K562 (cell line): ENCODE data around the gene PPP4R3B. TPM values are rescaled to one million over a fixed set of nuclear protein-coding genes. Genes with fewer than 3 reads are reported as not detected.
A peak's percentile ranks its signal among the peaks of the same experiment; 100 is the strongest.

Experiments
- ATAC-seq: fragments of 200-7000 bp; cut with Tn5 transposase; 3 replicates; pipeline ENCODE4 v1.9.1; 2020; ENCODE audit warnings: moderate library complexity
- BruUV-seq: library from RNA; stranded (reverse); fragments of 400-500 nt; replicated peaks from 2 replicates; lab custom pipeline; 2021; lab: Mats Ljungman, UMichigan
- CTCF ChIA-PET: fragments of 300-600 bp; formaldehyde crosslinking; extraction: SDS; loops from one replicate; lab custom pipeline; 2021; ENCODE audit warnings: low intra/inter-chr PET ratio; lab: Yijun Ruan, JAX
- POLR2A ChIA-PET: fragments of 300-600, 350-650 bp; sonication (Branson Sonifier 250); formaldehyde crosslinking; extraction: SDS; loops from one replicate; lab custom pipeline; 2021; ENCODE audit warnings: antibody characterized with exemption, inconsistent platforms; lab: Yijun Ruan, JAX
- DNase-seq, 4 experiments: peaks; one replicate each; pipeline versions ENCODE4 v3.0.0 to v3.0.0-alpha.2; 2011 to 2018; ENCODE audit warnings: low spot score in 3 of 4, mixed read lengths in 3 of 4; ENCODE audit errors: extremely low read depth in 1 of 4
- FAIRE-seq: peaks from 2 replicates; lab custom pipeline; 2011; peaks lifted over from hg19 to GRCh38; lab: Jason Lieb, UNC
- H2AFZ ChIP-seq: 2 replicates; pipeline ENCODE4 v1.6.0; 2011; ENCODE audit warnings: low read depth, low read length, control low read depth, inconsistent platforms
- H3K27ac ChIP-seq: fragments of 200-600 bp; 3 replicates; pipeline ENCODE4 v1.8.0; 2011; ENCODE audit warnings: low read depth, mild to moderate bottlenecking, control low read depth, inconsistent platforms, low read length, moderate library complexity, mixed read lengths; ENCODE audit errors: extremely low read depth
- H3K27me3 ChIP-seq, 2 experiments: fragments of 300-600 bp in 1 of 2; 2 replicates in 1 of 2; 3 replicates in 1 of 2; pipeline versions ENCODE4 v1.6.0 to v1.8.0; 2011; ENCODE audit warnings: inconsistent platforms in 2 of 2, low read length in 2 of 2, mild to moderate bottlenecking in 1 of 2, mixed read lengths in 1 of 2, moderate library complexity in 1 of 2; ENCODE audit not compliant: control insufficient read depth in 2 of 2, insufficient read depth in 2 of 2
- H3K36me3 ChIP-seq: fragments of 300-600 bp; 3 replicates; pipeline ENCODE4 v1.8.0; 2011; ENCODE audit warnings: mild to moderate bottlenecking, low read length, inconsistent platforms; ENCODE audit not compliant: control insufficient read depth, insufficient read depth
- H3K4me1 ChIP-seq, 2 experiments: fragments of 200-600 bp in 1 of 2; replicated peaks in 1 of 2; 2 replicates in 1 of 2; 3 replicates in 1 of 2; pipeline versions ENCODE4 v1.5.1 to v1.8.0; 2011; ENCODE audit warnings: inconsistent platforms in 2 of 2, low read length in 2 of 2, mild to moderate bottlenecking in 1 of 2, mixed read lengths in 1 of 2, moderate library complexity in 1 of 2; ENCODE audit not compliant: control insufficient read depth in 2 of 2, insufficient read depth in 2 of 2
- H3K4me2 ChIP-seq: 2 replicates; pipeline ENCODE4 v1.6.1; 2011; ENCODE audit warnings: low read length, control low read depth, inconsistent platforms, mixed read lengths; ENCODE audit not compliant: insufficient read depth
- H3K4me3 ChIP-seq: fragments of 200-600 bp; sonication (generic), shearing (Covaris generic); 2 replicates; pipeline ENCODE4 v1.5.1; 2016; ENCODE audit warnings: control low read depth, inconsistent platforms
- H3K79me2 ChIP-seq: fragments of 200-600 bp; 3 replicates; pipeline ENCODE4 v1.8.0; 2011; ENCODE audit warnings: low read length, inconsistent platforms; ENCODE audit not compliant: control insufficient read depth, insufficient read depth
- H3K9ac ChIP-seq, 2 experiments: 2 replicates each; pipeline versions ENCODE4 v1.6.0 to v1.6.1; 2011; ENCODE audit warnings: low read depth in 2 of 2, low read length in 2 of 2, control low read depth in 1 of 2, inconsistent platforms in 1 of 2, mild to moderate bottlenecking in 1 of 2, mixed read lengths in 1 of 2; ENCODE audit not compliant: insufficient read depth in 1 of 2
- H3K9me1 ChIP-seq: one replicate; pipeline ENCODE4 v1.6.0; 2011; ENCODE audit warnings: inconsistent platforms, mild to moderate bottlenecking, low read length, moderate library complexity; ENCODE audit not compliant: control insufficient read depth, insufficient read depth
- H3K9me3 ChIP-seq: replicated peaks from 2 replicates; pipeline ENCODE4 v1.5.1; 2011; ENCODE audit warnings: low read depth, low read length, inconsistent platforms; ENCODE audit not compliant: control insufficient read depth, insufficient read depth
- H4K20me1 ChIP-seq: replicated peaks from 2 replicates; pipeline ENCODE4 v1.6.1; 2011; ENCODE audit warnings: low read length, inconsistent platforms, mixed read lengths; ENCODE audit not compliant: control insufficient read depth, insufficient read depth
- C11orf30 ChIP-seq: fragments of 450-650 bp; IDR thresholded peaks from 2 replicates; pipeline ENCODE4 v1.6.1; 2016; ENCODE audit warnings: low read depth, mild to moderate bottlenecking
- CHD1 ChIP-seq: fragments of 200-600 bp; sonication (generic); IDR thresholded peaks from one replicate; pipeline ENCODE4 v1.6.1; 2012; ENCODE audit warnings: mild to moderate bottlenecking, moderate library complexity, low read length, inconsistent platforms
- HMGN3 ChIP-seq: IDR thresholded peaks from 2 replicates; pipeline ENCODE4 v1.6.1; 2011; ENCODE audit warnings: borderline replicate concordance, low read depth, mild to moderate bottlenecking, mixed read lengths, low read length; ENCODE audit not compliant: insufficient read length; ENCODE audit errors: extremely low read depth
- IFI16 ChIP-seq: fragments of 250-450 bp; sonication (Bioruptor Pico); IDR thresholded peaks from 2 replicates; pipeline ENCODE4 v2.1.2; 2022; ENCODE audit warnings: mild to moderate bottlenecking, inconsistent platforms
- ILK ChIP-seq: fragments of 450-650 bp; IDR thresholded peaks from 2 replicates; pipeline ENCODE4 v1.6.1; 2016; ENCODE audit warnings: missing genetic modification characterization, low read depth, mild to moderate bottlenecking, missing compliant biosample characterization, moderate library complexity, borderline replicate concordance
- IRF2 ChIP-seq: sonication (generic); formaldehyde crosslinking; IDR thresholded peaks from 2 replicates; pipeline ENCODE4 v1.8.1; 2022; ENCODE audit warnings: mild to moderate bottlenecking, missing genetic modification reagents
- POLR2B ChIP-seq: fragments of 450-650 bp; IDR thresholded peaks from 2 replicates; pipeline ENCODE4 v1.6.1; 2018; ENCODE audit warnings: low read depth; ENCODE audit not compliant: partially characterized antibody
- ZEB2 ChIP-seq: fragments of 450-650 bp; IDR thresholded peaks from 2 replicates; pipeline ENCODE4 v1.6.1; 2016
- ZNF592 ChIP-seq: fragments of 450-650 bp; IDR thresholded peaks from 2 replicates; pipeline ENCODE4 v1.6.1; 2017; ENCODE audit warnings: antibody characterized with exemption, mild to moderate bottlenecking
- ZNF76 ChIP-seq: fragments of 250-450 bp; sonication (Bioruptor Pico); IDR thresholded peaks from 2 replicates; pipeline ENCODE4 v1.4.0; 2020; ENCODE audit warnings: mild to moderate bottlenecking, moderate library complexity, borderline replicate concordance
- ZSCAN32 ChIP-seq: fragments of 450-650 bp; formaldehyde crosslinking; IDR thresholded peaks from 2 replicates; pipeline ENCODE4 v1.4.0; 2020; ENCODE audit warnings: mild to moderate bottlenecking, moderate library complexity
- WGBS: fragments of 100-300 bp; shearing (Covaris generic); methylation state at CpG from one replicate; pipeline ENCODE4 v1.1.6; 2016; ENCODE audit warnings: low coverage, mixed read lengths; ENCODE audit not compliant: insufficient coverage; ENCODE audit errors: missing lambda C conversion rate; 5-methylcytosine and 5-hydroxymethylcytosine counted together
- in situ Hi-C: fragments of 300-500 bp; cut with MboI; formaldehyde crosslinking; loops from 4 replicates; pipeline ENCODE4 v1.15.0; 2018; ENCODE audit warnings: inconsistent platforms, mixed read lengths
- intact Hi-C: fragments of 100-400 bp; cut with micrococcal nuclease; formaldehyde crosslinking; loops from 2 replicates; pipeline ENCODE4 v1.14.2; 2022
- polyA plus RNA-seq, 8 experiments: library from polyadenylated mRNA; depleted of rRNA in 4 of 8; stranded (reverse) in 5 of 8; unstranded in 3 of 8; fragments of >200 nt; fragmentation: Nextera tagmentation in 2 of 8; fragmentation: Illumina TruSeq in 1 of 8; extraction: Ambion mirVana in 2 of 8; extraction: Trizol in 1 of 8; gene quantifications; 2 replicates each; pipeline versions ENCODE4 v1.2.1 to v1.2.3, GENCODE V29; 2011 to 2014; ENCODE audit warnings: inconsistent platforms in 1 of 8, missing spikeins in 1 of 8
- total RNA-seq, 7 experiments: library from RNA; depleted of rRNA in 6 of 7; stranded (reverse); fragments of >200 nt in 6 of 7; fragmentation: Illumina TruSeq in 2 of 7; extraction: Trizol in 2 of 7; gene quantifications; 2 replicates each; pipeline versions ENCODE4 v1.2.1 to v1.2.3, GENCODE V29; 2011 to 2021; ENCODE audit warnings: low replicate concordance in 1 of 7
- TF ChIP-seq, protein P1 (sequence below): fragments of 450-650 bp; formaldehyde crosslinking; IDR thresholded peaks from 2 replicates; pipeline ENCODE4 v1.4.0; 2020; ENCODE audit warnings: mild to moderate bottlenecking, mixed read lengths

The PPP4R3B gene
- total and polyA plus RNA-seq, 9 of the 15 experiments (the other 6 are each of a cell fraction or from before 2014, with no cell fraction given): 13.2 to 59.2 (median 41.9) TPM

DNA sequence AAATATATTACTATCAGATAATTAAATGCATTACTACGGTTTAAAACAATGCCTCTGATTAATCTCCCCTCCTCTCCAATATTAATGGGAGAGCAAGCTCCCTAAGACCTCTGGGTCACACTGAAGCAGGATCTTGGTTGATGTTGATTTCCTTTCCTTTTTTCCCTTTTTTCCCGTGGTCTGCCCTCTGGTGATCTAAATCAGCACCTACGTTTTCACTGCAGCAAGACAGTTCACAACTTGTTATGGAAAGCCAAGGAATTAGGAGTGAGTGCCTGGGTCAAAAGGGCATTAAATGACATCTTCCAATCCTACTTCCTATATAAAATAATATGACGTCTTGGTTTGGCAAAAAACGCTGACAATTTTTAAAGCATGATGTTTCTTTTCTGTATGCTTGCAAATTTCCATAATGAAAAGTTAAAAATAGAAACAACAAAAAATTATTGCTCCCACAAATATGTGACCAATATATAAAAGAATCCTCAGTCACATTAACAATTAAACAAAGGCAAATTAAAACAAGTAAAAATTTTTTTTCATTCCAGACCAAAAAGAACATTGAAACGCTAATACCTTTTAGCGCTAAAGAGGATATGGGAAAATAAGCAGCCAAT is 105.8 kb downstream of the PPP4R3B start:
- Histone ChIP-seq H3K27ac (no peak overlapping the region), H3K9me3 (no peaks in the 10 kb centered on the region), H3K9ac (no peak overlapping the region), H3K4me2 (no peak overlapping the region), H3K4me1 (no peaks in the 10 kb centered on the region), H3K36me3 (no peaks in the 10 kb centered on the region), H3K79me2 (no peaks in the 10 kb centered on the region), H2AFZ (peak overlapping the region; percentile 57), H3K27me3 (no peaks in the 10 kb centered on the region), H4K20me1 (no peaks in the 10 kb centered on the region), H3K9me1 (no peaks in the 10 kb centered on the region), H3K4me3 (no peak overlapping the region)
- FAIRE-seq: peak; percentile 86
- BruUV-seq: no TSS peak
- 29% methylated on average over 7 of the region's 7 CpGs for WGBS
- in situ Hi-C loops: no loop called here
- ChIA-PET POLR2A (no interaction called here), CTCF (interaction anchor here (0.6 to 1.1 kb wide), 4 partner anchors 92 to 965 kb away, joined by 3 read pairs; partner anchors contain the start of gene CCDC88A)
- peak; percentile 82 for ATAC-seq
- intact Hi-C loops: no loop called here
- peak in 2 of 4 experiments; percentile 13 to 53 for DNase-seq
- TF ChIP-seq, protein P1, sequence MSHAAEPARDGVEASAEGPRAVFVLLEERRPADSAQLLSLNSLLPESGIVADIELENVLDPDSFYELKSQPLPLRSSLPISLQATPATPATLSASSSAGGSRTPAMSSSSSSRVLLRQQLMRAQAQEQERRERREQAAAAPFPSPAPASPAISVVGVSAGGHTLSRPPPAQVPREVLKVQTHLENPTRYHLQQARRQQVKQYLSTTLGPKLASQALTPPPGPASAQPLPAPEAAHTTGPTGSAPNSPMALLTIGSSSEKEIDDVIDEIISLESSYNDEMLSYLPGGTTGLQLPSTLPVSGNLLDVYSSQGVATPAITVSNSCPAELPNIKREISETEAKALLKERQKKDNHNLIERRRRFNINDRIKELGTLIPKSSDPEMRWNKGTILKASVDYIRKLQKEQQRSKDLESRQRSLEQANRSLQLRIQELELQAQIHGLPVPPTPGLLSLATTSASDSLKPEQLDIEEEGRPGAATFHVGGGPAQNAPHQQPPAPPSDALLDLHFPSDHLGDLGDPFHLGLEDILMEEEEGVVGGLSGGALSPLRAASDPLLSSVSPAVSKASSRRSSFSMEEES (CRISPR knock-in tag): no peak
- TF ChIP-seq HMGN3 (no peak), ZNF592 (0 out of 2 replicates have a peak, but pooled peaks have one; percentile 23), ZNF76 (CRISPR knock-in tag) (no peak), POLR2B (no peak), ZSCAN32 (no peak), ILK (no peak), IFI16 (no peak), CHD1 (no peak), ZEB2 (no peak), IRF2 (CRISPR knock-in tag) (no peak), C11orf30 (peak; percentile 19; the same call in 1 of the 2 replicates)
